ENCODE results near the gene IMP4.

IMP4 gene

DNA sequence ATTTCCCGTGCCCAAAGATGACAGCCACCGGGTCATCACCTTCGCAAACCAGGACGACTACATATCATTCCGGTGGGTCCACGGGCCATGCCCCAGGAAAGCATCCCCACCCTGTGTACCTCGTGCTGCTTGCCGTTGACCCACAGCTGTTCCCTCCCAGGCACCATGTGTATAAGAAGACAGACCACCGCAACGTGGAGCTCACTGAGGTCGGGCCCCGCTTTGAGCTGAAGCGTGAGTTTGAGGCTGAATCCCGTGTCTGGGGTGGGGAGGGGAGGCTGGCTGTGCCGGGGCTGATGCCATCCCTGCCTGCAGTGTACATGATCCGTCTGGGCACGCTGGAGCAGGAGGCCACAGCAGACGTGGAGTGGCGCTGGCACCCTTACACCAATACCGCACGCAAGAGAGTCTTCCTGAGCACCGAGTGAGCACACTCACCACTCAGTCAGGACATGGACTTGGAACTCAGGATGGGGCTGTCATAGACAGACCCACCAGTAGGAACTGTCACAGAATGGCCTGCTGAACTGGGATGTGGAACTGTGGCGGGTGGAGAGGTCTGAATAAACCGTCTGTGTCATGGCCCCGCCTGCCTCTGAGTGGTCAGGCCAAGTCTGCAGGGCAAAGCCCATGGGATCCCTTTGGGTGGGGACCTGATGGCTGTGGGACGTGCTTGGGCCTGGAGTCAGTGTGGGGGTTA is 3.5 kb downstream of the IMP4 start:
- CTCF ChIA-PET, result interaction anchor here (1.7 to 2.3 kb wide), 3 partner anchors 14 to 32 kb away, joined by 4 to 7 read pairs (median 5); no protein-coding TSS in a partner anchor
- POLR2A ChIA-PET, result no interaction called here
- no peak for DNase-seq (ENCODE audit: extremely low spot score)
- TF ChIP-seq, protein P1, sequence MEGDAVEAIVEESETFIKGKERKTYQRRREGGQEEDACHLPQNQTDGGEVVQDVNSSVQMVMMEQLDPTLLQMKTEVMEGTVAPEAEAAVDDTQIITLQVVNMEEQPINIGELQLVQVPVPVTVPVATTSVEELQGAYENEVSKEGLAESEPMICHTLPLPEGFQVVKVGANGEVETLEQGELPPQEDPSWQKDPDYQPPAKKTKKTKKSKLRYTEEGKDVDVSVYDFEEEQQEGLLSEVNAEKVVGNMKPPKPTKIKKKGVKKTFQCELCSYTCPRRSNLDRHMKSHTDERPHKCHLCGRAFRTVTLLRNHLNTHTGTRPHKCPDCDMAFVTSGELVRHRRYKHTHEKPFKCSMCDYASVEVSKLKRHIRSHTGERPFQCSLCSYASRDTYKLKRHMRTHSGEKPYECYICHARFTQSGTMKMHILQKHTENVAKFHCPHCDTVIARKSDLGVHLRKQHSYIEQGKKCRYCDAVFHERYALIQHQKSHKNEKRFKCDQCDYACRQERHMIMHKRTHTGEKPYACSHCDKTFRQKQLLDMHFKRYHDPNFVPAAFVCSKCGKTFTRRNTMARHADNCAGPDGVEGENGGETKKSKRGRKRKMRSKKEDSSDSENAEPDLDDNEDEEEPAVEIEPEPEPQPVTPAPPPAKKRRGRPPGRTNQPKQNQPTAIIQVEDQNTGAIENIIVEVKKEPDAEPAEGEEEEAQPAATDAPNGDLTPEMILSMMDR (IDR thresholded peaks at IDR 0.05; ENCODE audit: control extremely low read depth, extremely low read depth, low read depth, missing control alignments), result no peak

DNA sequence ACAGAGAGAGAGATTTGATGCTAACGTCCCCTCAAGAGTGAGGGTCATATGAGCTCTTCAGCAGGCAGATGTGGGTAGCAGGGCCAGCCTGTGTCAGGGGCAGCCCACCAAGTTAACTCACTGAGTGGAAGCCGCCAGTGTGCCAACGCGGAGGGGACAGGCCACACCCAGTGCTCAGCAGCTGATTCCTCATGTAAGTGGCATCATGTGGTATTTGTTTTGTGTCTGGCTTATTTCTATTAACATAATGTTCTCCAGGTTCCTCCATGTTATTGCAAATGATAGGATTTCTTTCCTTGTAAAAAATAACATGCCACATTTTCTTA is 4.0 kb downstream of the IMP4 start:
- CTCF ChIA-PET, result interaction anchor here (1.2 to 2.3 kb wide), 5 partner anchors 9 to 37 kb away, joined by 3 to 7 read pairs (median 5); partner anchors contain the start of gene PTPN18
- no peak for DNase-seq (ENCODE audit: extremely low spot score)
- TF ChIP-seq, protein P1 (IDR thresholded peaks at IDR 0.05; ENCODE audit: control extremely low read depth, extremely low read depth, low read depth, missing control alignments), result no peak
- POLR2A ChIA-PET, result no interaction called here

DNA sequence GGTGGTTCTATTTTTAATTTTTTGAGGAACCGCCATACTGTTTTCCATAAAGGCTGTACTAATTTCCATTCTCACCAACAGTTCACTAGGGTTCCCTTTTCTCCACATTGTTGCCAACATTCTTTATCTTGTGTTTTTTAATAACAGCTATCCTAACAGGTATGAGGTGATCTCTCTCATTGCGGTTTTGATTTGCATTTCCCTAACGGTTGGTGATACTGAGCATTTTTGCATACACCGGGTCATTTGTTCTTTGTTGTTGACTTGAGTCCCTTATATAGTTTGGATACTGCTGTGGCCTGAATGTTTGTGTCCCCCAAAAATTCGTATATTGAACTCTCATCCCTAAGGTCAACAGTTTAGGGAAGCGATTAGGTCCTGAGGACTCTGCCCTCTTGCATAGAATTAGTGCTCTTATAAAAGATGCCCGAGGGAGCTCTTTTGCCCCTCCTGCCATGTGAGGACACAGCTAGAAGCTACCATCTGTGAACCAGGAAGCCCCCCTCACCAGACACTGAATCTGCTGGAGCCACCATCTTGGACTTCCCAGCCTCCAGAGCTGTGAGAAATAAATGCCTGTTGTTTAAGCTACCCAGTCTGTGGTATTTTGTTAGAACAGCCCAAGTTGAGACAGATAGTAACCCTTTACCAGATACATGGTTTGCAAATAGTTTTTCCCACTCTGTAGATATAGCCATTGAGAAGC is 4.7 kb downstream of the IMP4 start:
- CTCF ChIA-PET, result interaction anchor here (0.9 to 2.3 kb wide), 7 partner anchors 9 to 36 kb away, joined by 3 to 7 read pairs (median 5); partner anchors contain the start of gene PTPN18
- TF ChIP-seq, protein P1 (IDR thresholded peaks at IDR 0.05; ENCODE audit: control extremely low read depth, extremely low read depth, low read depth, missing control alignments), result no peak
- POLR2A ChIA-PET, result no interaction called here
- no peak for DNase-seq (ENCODE audit: extremely low spot score)

DNA sequence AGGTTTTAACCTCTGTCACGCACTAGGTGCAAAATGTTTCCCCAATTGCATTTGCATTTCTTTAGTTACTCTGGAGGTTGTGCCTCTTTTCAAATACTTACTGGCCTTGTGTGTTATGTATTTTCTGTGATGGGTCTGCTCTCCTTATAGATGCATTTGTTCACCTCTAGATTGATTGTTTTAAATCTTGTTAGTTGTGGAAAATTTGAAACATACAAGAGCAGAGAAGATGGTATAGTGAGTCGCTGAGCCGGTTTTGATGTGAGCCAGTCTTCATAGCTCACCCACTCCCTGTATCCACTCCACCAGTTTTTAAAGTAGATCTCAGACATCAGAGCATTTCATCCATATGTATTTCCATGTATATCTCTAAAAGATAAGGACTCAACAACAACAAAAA is 6.5 kb downstream of the IMP4 start:
- ChIA-PET POLR2A (no interaction called here), CTCF (interaction anchor here (6.4 kb wide), 1 partner anchor 26 kb away, joined by 51 read pairs; no protein-coding TSS in a partner anchor)
- TF ChIP-seq, protein P1 (IDR thresholded peaks at IDR 0.05; ENCODE audit: control extremely low read depth, extremely low read depth, low read depth, missing control alignments), result no peak
- DNase-seq (ENCODE audit: extremely low spot score), result no peak

DNA sequence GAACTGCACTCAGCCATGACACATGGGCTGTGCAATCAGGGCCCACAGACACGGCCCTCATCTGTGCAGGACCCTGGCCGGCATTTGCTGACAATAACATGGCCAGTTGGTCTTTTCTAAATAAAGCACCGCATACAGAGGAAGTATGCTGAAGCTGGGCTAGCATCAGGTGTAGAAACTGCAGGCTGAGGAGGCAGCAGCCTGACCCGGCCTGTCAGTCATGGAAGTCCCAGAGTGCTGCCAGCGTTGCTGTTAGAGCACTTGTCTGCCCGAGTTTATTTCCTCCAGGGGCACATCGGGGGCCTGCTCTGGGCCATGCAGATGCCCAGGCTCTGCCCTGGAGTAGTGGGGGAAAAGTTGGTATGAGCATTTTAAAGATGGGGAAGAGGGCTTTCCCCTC is 9.0 kb downstream of the IMP4 start:
- CTCF ChIA-PET, result interaction anchor here (1.0 to 6.4 kb wide), 5 partner anchors 8 to 170 kb away, joined by 4 to 51 read pairs (median 6); partner anchors contain the start of genes IMP4 and SMPD4
- TF ChIP-seq, protein P1 (IDR thresholded peaks at IDR 0.05; ENCODE audit: control extremely low read depth, extremely low read depth, low read depth, missing control alignments), result no peak
- POLR2A ChIA-PET, result no interaction called here
- peak; percentile 30 for DNase-seq (ENCODE audit: extremely low spot score)

DNA sequence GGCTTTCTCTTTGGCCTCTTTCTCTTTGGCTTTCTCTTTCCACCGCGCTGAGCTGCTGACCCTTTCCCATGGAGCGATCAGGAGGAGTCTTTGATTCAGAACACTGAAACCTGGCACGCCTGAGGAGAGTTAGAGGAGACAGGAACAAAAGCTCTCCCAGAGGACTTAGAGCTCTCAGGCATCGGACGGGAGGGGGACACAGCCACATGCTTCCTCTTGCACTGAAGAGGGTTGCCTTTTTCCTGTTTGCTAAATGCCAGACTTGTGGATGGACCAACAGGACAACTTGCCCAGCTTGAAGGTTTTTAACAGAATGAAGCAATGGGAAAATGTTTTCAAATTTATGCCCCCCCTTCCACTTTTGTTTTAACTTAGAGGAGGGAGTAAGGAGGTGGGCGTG is 9.5 kb downstream of the IMP4 start:
- TF ChIP-seq, protein P1 (IDR thresholded peaks at IDR 0.05; ENCODE audit: control extremely low read depth, extremely low read depth, low read depth, missing control alignments), result no peak
- DNase-seq (ENCODE audit: extremely low spot score), result no peak
- ChIA-PET CTCF (interaction anchor here (1.0 to 6.4 kb wide), 5 partner anchors 8 to 171 kb away, joined by 4 to 51 read pairs (median 6); partner anchors contain the start of genes IMP4 and SMPD4), POLR2A (interaction anchor here (1.4 to 3.1 kb wide), 2 partner anchors 10 to 25 kb away, joined by 4 to 13 read pairs; partner anchors contain the start of gene IMP4)

Measured in GM10248 (cell line).